Body of pancreas (tissue), 4 donors: ENCODE results near the gene NELL2.

Experiments
- POLR2A ChIP-seq, 3 donors: fragments of 450-650 bp; IDR thresholded peaks; one replicate each; pipeline ENCODE4 v1.6.1; 2016; ENCODE audit warnings: antibody characterized with exemption in 3 of 3, mild to moderate bottlenecking in 2 of 3
- TF ChIP-seq, protein P1 (sequence below), 7 experiments: fragments of 450-650 bp in 4 of 7; fragments of 200-600 bp in 3 of 7; sonication (generic) in 3 of 7; IDR thresholded peaks; one replicate each; pipeline ENCODE4 v1.5.1; 2016 to 2019; ENCODE audit warnings: antibody characterized with exemption in 7 of 7

DNA sequence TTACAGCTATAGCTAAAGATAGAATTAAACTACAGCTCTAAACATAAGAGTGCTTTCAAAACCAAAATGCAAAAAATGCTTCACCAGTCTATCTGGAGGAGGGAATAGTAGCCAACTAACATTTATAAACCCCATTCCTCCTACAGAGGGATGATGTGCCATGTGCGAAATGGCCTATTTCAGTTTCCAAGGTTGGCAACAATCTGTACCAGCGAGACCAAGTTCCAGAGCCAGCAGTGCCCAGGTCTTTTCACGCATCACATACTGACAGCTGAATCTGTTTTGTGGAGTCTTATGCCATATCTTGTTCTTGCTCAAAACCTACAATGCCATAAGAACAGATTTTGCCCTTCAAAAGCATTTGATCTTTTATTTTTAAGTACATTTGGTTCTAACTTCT lies 24.5 kb downstream of the NELL2 start:
- TF ChIP-seq, protein P1, sequence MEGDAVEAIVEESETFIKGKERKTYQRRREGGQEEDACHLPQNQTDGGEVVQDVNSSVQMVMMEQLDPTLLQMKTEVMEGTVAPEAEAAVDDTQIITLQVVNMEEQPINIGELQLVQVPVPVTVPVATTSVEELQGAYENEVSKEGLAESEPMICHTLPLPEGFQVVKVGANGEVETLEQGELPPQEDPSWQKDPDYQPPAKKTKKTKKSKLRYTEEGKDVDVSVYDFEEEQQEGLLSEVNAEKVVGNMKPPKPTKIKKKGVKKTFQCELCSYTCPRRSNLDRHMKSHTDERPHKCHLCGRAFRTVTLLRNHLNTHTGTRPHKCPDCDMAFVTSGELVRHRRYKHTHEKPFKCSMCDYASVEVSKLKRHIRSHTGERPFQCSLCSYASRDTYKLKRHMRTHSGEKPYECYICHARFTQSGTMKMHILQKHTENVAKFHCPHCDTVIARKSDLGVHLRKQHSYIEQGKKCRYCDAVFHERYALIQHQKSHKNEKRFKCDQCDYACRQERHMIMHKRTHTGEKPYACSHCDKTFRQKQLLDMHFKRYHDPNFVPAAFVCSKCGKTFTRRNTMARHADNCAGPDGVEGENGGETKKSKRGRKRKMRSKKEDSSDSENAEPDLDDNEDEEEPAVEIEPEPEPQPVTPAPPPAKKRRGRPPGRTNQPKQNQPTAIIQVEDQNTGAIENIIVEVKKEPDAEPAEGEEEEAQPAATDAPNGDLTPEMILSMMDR (IDR thresholded peaks at IDR 0.05), result no peak
- no peak for TF ChIP-seq POLR2A (IDR thresholded peaks at IDR 0.05)
